Aorta (tissue), 5 donors: ENCODE measurements around the gene ASPN. TPM values are rescaled to one million over a fixed set of nuclear protein-coding genes. Genes with fewer than 3 reads are reported as not detected.

Experiments used
- ATAC-seq: fragments of 200-7000 bp; cut with Tn5 transposase; one replicate; pipeline ENCODE4 v1.9.1; 2022; ENCODE audit warnings: moderate library complexity; ENCODE audit not compliant: low FRiP score
- DNase-seq, 2 donors: peaks; one replicate each; pipeline ENCODE4 v3.0.0-alpha.2; 2020
- H3K27ac ChIP-seq, 2 donors: one replicate each; pipeline ENCODE4 v1.5.1; 2013; ENCODE audit warnings: low read length in 2 of 2, mild to moderate bottlenecking in 2 of 2, moderate library complexity in 2 of 2, control low read depth in 1 of 2, inconsistent platforms in 1 of 2, low read depth in 1 of 2
- H3K27me3 ChIP-seq, 2 donors: one replicate each; pipeline ENCODE4 v1.6.1; 2013; ENCODE audit warnings: control low read depth in 1 of 2, low read length in 1 of 2, mild to moderate bottlenecking in 1 of 2, moderate library complexity in 1 of 2; ENCODE audit not compliant: insufficient read depth in 2 of 2, control insufficient read depth in 1 of 2
- H3K36me3 ChIP-seq, 2 donors: one replicate each; pipeline ENCODE4 v1.6.1; 2013; ENCODE audit warnings: control low read depth in 1 of 2, low read length in 1 of 2, mild to moderate bottlenecking in 1 of 2; ENCODE audit not compliant: insufficient read depth in 2 of 2, control insufficient read depth in 1 of 2
- H3K4me1 ChIP-seq, 2 donors: one replicate each; pipeline ENCODE4 v1.6.1; 2013; ENCODE audit warnings: low read length in 2 of 2, control low read depth in 1 of 2, mild to moderate bottlenecking in 1 of 2, moderate library complexity in 1 of 2; ENCODE audit not compliant: insufficient read depth in 2 of 2, control insufficient read depth in 1 of 2
- H3K4me3 ChIP-seq, 2 donors: one replicate each; pipeline ENCODE4 v1.5.1; 2013; ENCODE audit warnings: low read length in 2 of 2, control low read depth in 1 of 2, mild to moderate bottlenecking in 1 of 2
- H3K9me3 ChIP-seq: one replicate; pipeline ENCODE4 v1.6.1; 2013; ENCODE audit warnings: mild to moderate bottlenecking, low read length; ENCODE audit not compliant: control insufficient read depth
- WGBS, 2 donors: extraction: QIAGEN DNeasy Blood & Tissue Kit; methylation state at CpG; one replicate each; pipeline ENCODE4 v1.1.7; 2013; 5-methylcytosine and 5-hydroxymethylcytosine counted together
- intact Hi-C, 2 donors: fragments of 100-400 bp; cut with DNase I; formaldehyde crosslinking; loops; one replicate each; pipeline versions ENCODE4 v1.14.2 to v1.15.0; 2022
- polyA plus RNA-seq, 2 donors: library from polyadenylated mRNA; stranded (reverse); fragments of 200-250 nt; gene quantifications; one replicate each; pipeline ENCODE4 v1.2.3, GENCODE V29; 2013
- total RNA-seq, 2 donors: library from RNA; stranded (reverse); fragmentation: NEBNext Ultra II Directional; extraction: Animal tissue kit (Norgen Biotek cat#: 25700); gene quantifications; one replicate each; pipeline ENCODE4 v1.2.1, GENCODE V29; 2021
- donor health status: healthy with polysubstance abuse.
- donor health status: Bipolar disorder and iron deficiency.
- donor health status: DM: no; HTN: no; CAD: no.
- donor health status: DM: no; HTN: no; CAD: no.
- donor health status: DM: yes; HTN: yes; CAD: no.

Gene ASPN
- total and polyA plus RNA-seq, 4 donors: 79.8 to 227 (median 97.5) TPM

- ATAC-seq (no peak), DNase-seq (no peak)
- 85 to 89% methylated on average over 4 of the region's 4 CpGs for whole genome bisulfite sequencing, 2 donors
- Histone ChIP-seq H3K9me3 (no peaks in the 10 kb centered on the region), H3K36me3 (no peaks in the 10 kb centered on the region), H3K4me1 (peaks cover 0 to 2% of the 10 kb centered on the region in 2 donors), H3K27me3 (no peaks in the 10 kb centered on the region), H3K4me3 (no peak overlapping the region), H3K27ac (no peak overlapping the region)
- intact Hi-C loops: no loop called here
Observed at GRCh38 chr9:92444841-92445240, 37.5 kb downstream of the ASPN start.

GRCh38 chr9:92440751-92441046 lies 41.6 kb downstream of the ASPN start:
- intact Hi-C loops: no loop called here
- no peak overlapping the region for H3K4me3 ChIP-seq
- peaks cover 0 to 2% of the 10 kb centered on the region in 2 donors for H3K4me1 ChIP-seq
- DNase-seq (no peak), ATAC-seq (no peak)
- no peaks in the 10 kb centered on the region for H3K9me3 ChIP-seq
- H3K27me3 ChIP-seq: no peaks in the 10 kb centered on the region
- no peak overlapping the region for H3K27ac ChIP-seq
- WGBS, 2 donors: 91 to 92% methylated on average over 6 of the region's 6 CpGs
- no peaks in the 10 kb centered on the region for H3K36me3 ChIP-seq

- no peaks in the 10 kb centered on the region for H3K36me3 ChIP-seq
- H3K4me1 ChIP-seq: peaks cover 0 to 2% of the 10 kb centered on the region in 2 donors
- no peak overlapping the region for H3K4me3 ChIP-seq
- H3K27ac ChIP-seq: no peak overlapping the region
- H3K9me3 ChIP-seq: no peaks in the 10 kb centered on the region
- DNase-seq: no peak
- no peaks in the 10 kb centered on the region for H3K27me3 ChIP-seq
- intact Hi-C loops: loop anchor here (2.0 to 10.0 kb wide), 4 partner anchors 38 to 192 kb away; partner anchors contain the start of gene OGN (in 1 of the 2)
- ATAC-seq: no peak
- 53 to 59% methylated on average over 5 of the region's 5 CpGs for WGBS, 2 donors
Observed at GRCh38 chr9:92439921-92440750, 42.2 kb downstream of the ASPN start.

GRCh38 chr9:92438900-92439526 lies 43.3 kb downstream of the ASPN start:
- ATAC-seq: no peak
- H3K36me3 ChIP-seq: no peaks in the 10 kb centered on the region
- DNase-seq: no peak
- H3K9me3 ChIP-seq: no peaks in the 10 kb centered on the region
- peaks cover 0 to 2% of the 10 kb centered on the region in 2 donors for H3K4me1 ChIP-seq
- 45% methylated on average over 5 of the region's 5 CpGs for WGBS, 2 donors
- no peak overlapping the region for H3K27ac ChIP-seq
- no peaks in the 10 kb centered on the region for H3K27me3 ChIP-seq
- no peak overlapping the region for H3K4me3 ChIP-seq
- intact Hi-C loops: loop anchor here (2.0 to 10.0 kb wide), 4 partner anchors 37 to 193 kb away; partner anchors contain the start of gene OGN (in 1 of the 2)

- WGBS, 2 donors: 90 to 94% methylated on average over 1 of the region's 1 CpG
- intact Hi-C loops: loop anchor here (5.0 to 10.0 kb wide), 3 partner anchors 33 to 197 kb away; partner anchors contain the start of gene OGN (in 1 of the 2)
- H3K4me3 ChIP-seq: no peak overlapping the region
Observed at GRCh38 chr9:92435263-92435662, 47.0 kb downstream of the ASPN start.

GRCh38 chr9:92432972-92433548 lies 49.2 kb downstream of the ASPN start:
- Histone ChIP-seq H3K27ac (no peak overlapping the region), H3K4me1 (no peaks in the 10 kb centered on the region), H3K9me3 (no peaks in the 10 kb centered on the region), H3K4me3 (no peak overlapping the region), H3K36me3 (no peaks in the 10 kb centered on the region), H3K27me3 (no peaks in the 10 kb centered on the region)
- intact Hi-C loops: loop anchor here in 1 of 2 donors (10.0 kb wide), 1 partner anchor 88 kb away; no protein-coding TSS in a partner anchor
- DNase-seq (no peak), ATAC-seq (no peak)
- WGBS, 2 donors: 93 to 95% methylated on average over 5 of the region's 5 CpGs

More at GRCh38 chr9:92435263-92435662, 47.0 kb downstream of the ASPN start:
- ATAC-seq (no peak), DNase-seq (no peak)
- H3K9me3 ChIP-seq: no peaks in the 10 kb centered on the region
- peaks cover 0 to 2% of the 10 kb centered on the region in 2 donors for H3K4me1 ChIP-seq
- no peak overlapping the region for H3K27ac ChIP-seq
- H3K27me3 ChIP-seq: no peaks in the 10 kb centered on the region
- no peaks in the 10 kb centered on the region for H3K36me3 ChIP-seq

GRCh38 chr9:92432350-92432749 lies 50.0 kb downstream of the ASPN start:
- WGBS, 2 donors: 92% methylated on average over 5 of the region's 5 CpGs
- DNase-seq (no peak), ATAC-seq (no peak)
- H3K27ac ChIP-seq: no peak overlapping the region
- H3K4me3 ChIP-seq: no peak overlapping the region
- H3K36me3 ChIP-seq: no peaks in the 10 kb centered on the region
- no peaks in the 10 kb centered on the region for H3K27me3 ChIP-seq
- intact Hi-C loops: loop anchor here in 1 of 2 donors (10.0 kb wide), 1 partner anchor 88 kb away; no protein-coding TSS in a partner anchor
- H3K4me1 ChIP-seq: peaks cover 0 to 3% of the 10 kb centered on the region in 2 donors
- no peaks in the 10 kb centered on the region for H3K9me3 ChIP-seq

GRCh38 chr9:92429836-92430235 lies 52.5 kb downstream of the ASPN start:
- Histone ChIP-seq H3K4me3 (no peak overlapping the region), H3K36me3 (no peaks in the 10 kb centered on the region), H3K9me3 (no peaks in the 10 kb centered on the region), H3K27ac (no peak overlapping the region), H3K4me1 (peaks cover 2 to 3% of the 10 kb centered on the region in 2 donors), H3K27me3 (no peaks in the 10 kb centered on the region)
- ATAC-seq (no peak), DNase-seq (no peak)
- intact Hi-C loops: loop anchor here in 1 of 2 donors (10.0 kb wide), 1 partner anchor 85 kb away; no protein-coding TSS in a partner anchor
- 77 to 98% methylated on average over 2 of the region's 2 CpGs for WGBS, 2 donors
